ENCODE measurements around the gene SCN1B.
"Not testable (repeated sequence)": the region's sequence is repeated elsewhere in the genome, so short reads cannot be mapped to it uniquely, and the experiment has no call there.

The SCN1B gene

GRCh38 chr19:35000647-35001501 lies 29.4 kb upstream of the SCN1B start:
- no peak for DNase-seq (ENCODE audit: low spot score)

- DNase-seq (ENCODE audit: low spot score): no peak
Observed at GRCh38 chr19:35002037-35002535, 28.2 kb upstream of the SCN1B start.

- DNase-seq (ENCODE audit: low spot score): no peak
Observed at GRCh38 chr19:35004517-35005255, 25.6 kb upstream of the SCN1B start.

GRCh38 chr19:35005256-35005977 lies 24.9 kb upstream of the SCN1B start:
- DNase-seq (ENCODE audit: low spot score): no peak

GRCh38 chr19:35006007-35006341 lies 24.3 kb upstream of the SCN1B start:
- DNase-seq (ENCODE audit: low spot score): not testable (repeated sequence)

GRCh38 chr19:35006342-35006998 lies 23.8 kb upstream of the SCN1B start:
- DNase-seq (ENCODE audit: low spot score): no peak

- no peak for DNase-seq (ENCODE audit: low spot score)
Observed at GRCh38 chr19:35006999-35007365, 23.3 kb upstream of the SCN1B start.

GRCh38 chr19:35007427-35007826 lies 22.8 kb upstream of the SCN1B start:
- DNase-seq (ENCODE audit: low spot score): not testable (repeated sequence)

- DNase-seq (ENCODE audit: low spot score): no peak
Observed at GRCh38 chr19:35008891-35009341, 21.4 kb upstream of the SCN1B start.

GRCh38 chr19:35009424-35010415 lies 20.6 kb upstream of the SCN1B start:
- DNase-seq (ENCODE audit: low spot score): no peak

- DNase-seq (ENCODE audit: low spot score): no peak
Observed at GRCh38 chr19:35011091-35011689, 19.1 kb upstream of the SCN1B start.

- no peak for DNase-seq (ENCODE audit: low spot score)
Observed at GRCh38 chr19:35011737-35012682, 18.3 kb upstream of the SCN1B start.

- no peak for DNase-seq (ENCODE audit: low spot score)
Observed at GRCh38 chr19:35013041-35013819, 17.0 kb upstream of the SCN1B start.

- DNase-seq (ENCODE audit: low spot score): no peak
Observed at GRCh38 chr19:35013820-35014754, 16.2 kb upstream of the SCN1B start.

GRCh38 chr19:35014774-35015173 lies 15.5 kb upstream of the SCN1B start:
- DNase-seq (ENCODE audit: low spot score): not testable (repeated sequence)

GRCh38 chr19:35015270-35015953 lies 14.9 kb upstream of the SCN1B start:
- no peak for DNase-seq (ENCODE audit: low spot score)

- DNase-seq (ENCODE audit: low spot score): no peak
Observed at GRCh38 chr19:35015954-35016351, 14.3 kb upstream of the SCN1B start.
